Osteocyte (in vitro differentiated cells): ENCODE measurements around the gene BBS10. TPM values are rescaled to one million over a fixed set of nuclear protein-coding genes. Genes with fewer than 3 reads are reported as not detected.
"Not testable (repeated sequence)": the region's sequence is repeated elsewhere in the genome, so short reads cannot be mapped to it uniquely, and the experiment has no call there.

Experiments used
- DNase-seq: peaks from one replicate; pipeline ENCODE4 v3.0.0; 2021; ENCODE audit warnings: mixed read lengths; ENCODE audit not compliant: unreplicated experiment; ENCODE audit errors: extremely low spot score
- H3K27ac Mint-ChIP-seq: one replicate; pipeline ENCODE4 v1.8.0; 2021; ENCODE audit warnings: mild to moderate bottlenecking, mixed read lengths; ENCODE audit not compliant: unreplicated experiment
- H3K27me3 Mint-ChIP-seq: one replicate; pipeline ENCODE4 v1.8.0; 2021; ENCODE audit warnings: mixed read lengths; ENCODE audit not compliant: unreplicated experiment
- H3K36me3 Mint-ChIP-seq: one replicate; pipeline ENCODE4 v1.8.0; 2021; ENCODE audit warnings: mixed read lengths; ENCODE audit not compliant: unreplicated experiment
- H3K4me1 Mint-ChIP-seq: one replicate; pipeline ENCODE4 v1.8.0; 2021; ENCODE audit warnings: mixed read lengths; ENCODE audit not compliant: unreplicated experiment
- H3K4me3 Mint-ChIP-seq: one replicate; pipeline ENCODE4 v1.8.0; 2021; ENCODE audit warnings: mild to moderate bottlenecking, moderate library complexity, mixed read lengths; ENCODE audit not compliant: unreplicated experiment
- H3K9me3 Mint-ChIP-seq: one replicate; pipeline ENCODE4 v1.8.0; 2021; ENCODE audit warnings: mixed read lengths; ENCODE audit not compliant: unreplicated experiment
- CTCF ChIP-seq: fragments of 200-600 bp; sonication (generic); IDR thresholded peaks from 2 replicates; pipeline ENCODE4 v1.5.0; 2021; ENCODE audit warnings: antibody characterized with exemption, mild to moderate bottlenecking, moderate library complexity
- total RNA-seq: library from RNA; stranded (reverse); gene quantifications from 2 replicates; pipeline ENCODE4 v1.2.1, GENCODE V29; 2021

The BBS10 gene
- total RNA-seq, 1 donor from 2014 or later, result 10.5 TPM

GRCh38 chr12:76332606-76333005 is 15.6 kb downstream of the BBS10 start:
- no peak overlapping the region for H3K27ac Mint-ChIP-seq
- DNase-seq, result no peak
- TF ChIP-seq CTCF, result no peak
- no peak overlapping the region for H3K4me3 Mint-ChIP-seq
- H3K9me3 Mint-ChIP-seq, result peaks cover 4% of the 10 kb centered on the region
- H3K27me3 Mint-ChIP-seq, result no peaks in the 10 kb centered on the region
- H3K36me3 Mint-ChIP-seq, result no peaks in the 10 kb centered on the region
- peaks cover 32% of the 10 kb centered on the region for H3K4me1 Mint-ChIP-seq

- peaks cover 4% of the 10 kb centered on the region for H3K9me3 Mint-ChIP-seq
- peaks cover 12% of the 10 kb centered on the region for H3K4me1 Mint-ChIP-seq
- no peaks in the 10 kb centered on the region for H3K36me3 Mint-ChIP-seq
- no peak for DNase-seq
- TF ChIP-seq CTCF, result no peak
- no peaks in the 10 kb centered on the region for H3K27me3 Mint-ChIP-seq
- no peak overlapping the region for H3K4me3 Mint-ChIP-seq
- H3K27ac Mint-ChIP-seq, result peak overlapping the region; percentile 74
Observed at GRCh38 chr12:76329606-76330005, 18.6 kb downstream of the BBS10 start.

- no peak overlapping the region for H3K4me3 Mint-ChIP-seq
- H3K27ac Mint-ChIP-seq, result peak overlapping the region; percentile 74
- H3K27me3 Mint-ChIP-seq, result no peaks in the 10 kb centered on the region
- peaks cover 12% of the 10 kb centered on the region for H3K4me1 Mint-ChIP-seq
- TF ChIP-seq CTCF, result no peak
- no peaks in the 10 kb centered on the region for H3K36me3 Mint-ChIP-seq
- H3K9me3 Mint-ChIP-seq, result peaks cover 4% of the 10 kb centered on the region
- DNase-seq, result no peak
Observed at GRCh38 chr12:76329159-76329558, 19.1 kb downstream of the BBS10 start.

GRCh38 chr12:76319595-76320319 is 28.5 kb downstream of the BBS10 start:
- not testable (repeated sequence) for H3K27me3 Mint-ChIP-seq, DNase-seq, H3K36me3 Mint-ChIP-seq, H3K27ac Mint-ChIP-seq, H3K9me3 Mint-ChIP-seq
- H3K4me3 Mint-ChIP-seq, result peak overlapping the region; percentile 60
- H3K4me1 Mint-ChIP-seq, result peaks cover 12% of the 10 kb centered on the region

GRCh38 chr12:76318773-76319594 is 29.2 kb downstream of the BBS10 start:
- DNase-seq, result no peak
- TF ChIP-seq CTCF, result no peak
- peak overlapping the region; percentile 60 for H3K4me3 Mint-ChIP-seq
- H3K27me3 Mint-ChIP-seq, result no peaks in the 10 kb centered on the region
- no peak overlapping the region for H3K27ac Mint-ChIP-seq
- peaks cover 1% of the 10 kb centered on the region for H3K36me3 Mint-ChIP-seq
- peaks cover 6% of the 10 kb centered on the region for H3K9me3 Mint-ChIP-seq
- peaks cover 12% of the 10 kb centered on the region for H3K4me1 Mint-ChIP-seq
